Measurements from ENCODE around the gene ADAMTS17. TPM values are rescaled to one million over a fixed set of nuclear protein-coding genes. Genes with fewer than 3 reads are reported as not detected.

ADAMTS17 gene
- total and polyA plus RNA-seq, 8 donors: 0.31 to 14.3 (median 6.3) TPM

DNA sequence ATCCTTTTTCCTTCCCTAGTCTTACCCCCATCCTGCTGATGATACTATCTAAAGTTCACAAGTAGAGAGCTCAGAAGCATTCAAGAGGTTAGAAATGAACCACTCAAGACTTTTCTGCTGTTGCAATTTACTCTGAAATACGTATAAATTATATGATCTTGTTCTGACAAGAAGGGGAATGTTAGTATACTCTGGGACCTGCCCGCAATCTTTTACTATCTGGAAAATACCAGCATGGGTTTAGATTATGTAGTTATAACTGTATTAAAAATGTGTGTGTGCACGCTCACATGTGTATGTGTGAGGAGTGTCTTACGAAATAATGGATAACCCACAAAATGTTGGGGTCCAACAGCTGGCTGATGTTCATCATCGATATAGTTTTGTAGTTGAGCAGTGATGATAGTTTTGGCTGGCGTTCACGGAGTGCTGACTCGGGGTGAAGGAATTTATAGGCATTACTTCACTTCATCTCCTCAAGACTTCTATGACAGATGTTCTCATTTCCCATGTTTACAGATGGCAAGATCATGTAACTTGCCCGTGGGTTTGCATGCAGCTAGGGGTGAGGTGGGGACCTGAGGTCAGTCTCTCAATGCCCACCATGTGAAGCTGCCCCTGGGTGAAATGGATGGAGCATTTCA, 311.1 kb downstream of the ADAMTS17 start:
- Histone ChIP-seq H3K9me3 (peaks cover 0 to 17% (median 11%) of the 10 kb centered on the region in 4 donors), H3K36me3 (no peaks in the 10 kb centered on the region), H3K27me3 (no peaks in the 10 kb centered on the region), H3K4me1 (peaks cover 0 to 18% (median 9%) of the 10 kb centered on the region in 4 donors), H3K4me3 (no peak overlapping the region), H3K27ac (no peak overlapping the region)
- intact Hi-C loops (cut with DNase I; ENCODE audit: low total_unique reads): no loop called here
- no peak for DNase-seq
- TF ChIP-seq POLR2AphosphoS5 (IDR thresholded peaks at IDR 0.05): no peak
- TF ChIP-seq EP300 (IDR thresholded peaks at IDR 0.05): no peak
- no peak for TF ChIP-seq POLR2A (IDR thresholded peaks at IDR 0.05)
- TF ChIP-seq, protein P1, sequence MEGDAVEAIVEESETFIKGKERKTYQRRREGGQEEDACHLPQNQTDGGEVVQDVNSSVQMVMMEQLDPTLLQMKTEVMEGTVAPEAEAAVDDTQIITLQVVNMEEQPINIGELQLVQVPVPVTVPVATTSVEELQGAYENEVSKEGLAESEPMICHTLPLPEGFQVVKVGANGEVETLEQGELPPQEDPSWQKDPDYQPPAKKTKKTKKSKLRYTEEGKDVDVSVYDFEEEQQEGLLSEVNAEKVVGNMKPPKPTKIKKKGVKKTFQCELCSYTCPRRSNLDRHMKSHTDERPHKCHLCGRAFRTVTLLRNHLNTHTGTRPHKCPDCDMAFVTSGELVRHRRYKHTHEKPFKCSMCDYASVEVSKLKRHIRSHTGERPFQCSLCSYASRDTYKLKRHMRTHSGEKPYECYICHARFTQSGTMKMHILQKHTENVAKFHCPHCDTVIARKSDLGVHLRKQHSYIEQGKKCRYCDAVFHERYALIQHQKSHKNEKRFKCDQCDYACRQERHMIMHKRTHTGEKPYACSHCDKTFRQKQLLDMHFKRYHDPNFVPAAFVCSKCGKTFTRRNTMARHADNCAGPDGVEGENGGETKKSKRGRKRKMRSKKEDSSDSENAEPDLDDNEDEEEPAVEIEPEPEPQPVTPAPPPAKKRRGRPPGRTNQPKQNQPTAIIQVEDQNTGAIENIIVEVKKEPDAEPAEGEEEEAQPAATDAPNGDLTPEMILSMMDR (IDR thresholded peaks at IDR 0.05): no peak
- WGBS, 5 donors: 80 to 93% (median 85%) methylated on average over 9 of the region's 9 CpGs

DNA sequence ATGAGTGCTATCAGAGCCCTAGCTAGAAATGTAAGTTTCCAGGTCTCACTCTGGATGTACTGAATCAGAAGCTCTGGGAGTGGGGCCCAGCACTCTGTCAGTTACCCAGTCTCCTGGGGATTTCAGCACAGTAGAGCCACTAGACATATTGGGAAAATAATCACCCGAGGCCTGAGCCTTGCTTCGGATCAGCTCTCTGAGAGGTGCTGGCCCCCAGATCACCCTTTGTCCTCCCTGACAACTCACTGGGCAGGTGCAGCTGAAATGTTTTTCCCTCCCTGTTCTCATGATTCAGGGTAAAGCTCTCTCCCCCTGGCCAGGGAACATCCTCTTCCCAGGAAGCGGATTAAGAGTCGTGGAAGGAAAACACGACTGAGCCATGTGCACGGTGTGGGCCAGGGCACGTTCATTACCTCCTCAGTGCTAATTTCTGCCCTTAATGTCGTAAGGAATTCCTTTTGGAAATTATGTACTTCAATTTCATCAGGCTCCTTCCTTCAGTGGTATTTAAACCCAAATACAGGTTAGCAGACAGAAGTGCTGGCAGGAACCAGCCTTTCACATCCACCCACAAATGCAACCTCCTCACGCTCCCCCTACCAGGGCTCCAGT, 311.8 kb downstream of the ADAMTS17 start:
- Histone ChIP-seq H3K27ac (no peak overlapping the region), H3K9me3 (peaks cover 0 to 17% (median 11%) of the 10 kb centered on the region in 4 donors), H3K4me1 (peaks cover 0 to 18% (median 9%) of the 10 kb centered on the region in 4 donors), H3K4me3 (no peak overlapping the region), H3K36me3 (no peaks in the 10 kb centered on the region), H3K27me3 (no peaks in the 10 kb centered on the region)
- no peak for DNase-seq
- intact Hi-C loops (cut with DNase I; ENCODE audit: low total_unique reads): no loop called here
- 88 to 95% (median 89%) methylated on average over 9 of the region's 9 CpGs for WGBS, 5 donors
- TF ChIP-seq EP300 (IDR thresholded peaks at IDR 0.05) (no peak), POLR2A (IDR thresholded peaks at IDR 0.05) (no peak), POLR2AphosphoS5 (IDR thresholded peaks at IDR 0.05) (no peak)
- TF ChIP-seq, protein P1 (IDR thresholded peaks at IDR 0.05): no peak

DNA sequence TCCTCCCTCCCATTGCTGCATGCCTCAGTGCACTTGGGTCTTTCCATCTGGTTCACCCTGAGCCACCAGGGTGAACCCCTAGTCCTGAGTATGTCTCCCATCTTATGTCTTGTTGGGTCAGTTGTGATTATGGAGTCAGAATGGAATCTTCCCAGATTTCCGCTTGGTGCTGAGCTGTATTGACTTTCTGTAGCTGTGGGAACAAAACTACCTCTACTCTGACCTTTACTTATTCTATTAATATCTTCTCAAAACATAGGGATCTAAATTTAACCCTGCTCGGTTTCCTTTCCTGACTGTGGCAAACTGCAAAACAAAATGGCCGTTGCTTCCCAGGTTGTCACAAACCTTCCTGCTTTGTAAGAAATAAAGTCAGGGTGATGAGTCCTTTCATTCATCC, 312.7 kb downstream of the ADAMTS17 start:
- 56 to 89% (median 66%) methylated on average over 3 of the region's 3 CpGs for WGBS, 5 donors
- no peak for DNase-seq

DNA sequence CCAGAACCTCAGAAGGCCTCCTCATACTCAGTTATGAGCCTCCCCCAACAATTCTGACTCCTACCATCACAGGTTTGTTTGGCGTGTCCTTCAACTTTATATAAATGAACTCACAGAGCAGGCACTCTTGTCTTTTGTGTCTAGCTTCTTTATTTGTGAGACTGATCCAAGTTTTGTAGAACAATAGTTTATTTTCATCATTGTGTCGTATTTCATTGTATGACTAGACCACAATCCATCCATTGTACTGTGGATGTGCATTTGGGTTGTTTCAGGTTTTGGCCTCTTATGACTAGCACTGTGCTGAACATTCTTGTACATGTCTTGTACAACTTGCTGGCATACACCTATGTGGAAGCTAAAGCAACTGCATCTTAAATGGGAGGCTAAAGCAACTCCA, 315.7 kb downstream of the ADAMTS17 start:
- Histone ChIP-seq H3K4me3 (no peak overlapping the region), H3K9me3 (peaks cover 0 to 17% (median 11%) of the 10 kb centered on the region in 4 donors), H3K27ac (no peak overlapping the region), H3K4me1 (no peaks in the 10 kb centered on the region), H3K27me3 (no peaks in the 10 kb centered on the region), H3K36me3 (no peaks in the 10 kb centered on the region)
- intact Hi-C loops (cut with DNase I; ENCODE audit: low total_unique reads): no loop called here
- TF ChIP-seq POLR2AphosphoS5 (IDR thresholded peaks at IDR 0.05) (no peak), EP300 (IDR thresholded peaks at IDR 0.05) (no peak), POLR2A (IDR thresholded peaks at IDR 0.05) (no peak)
- TF ChIP-seq, protein P1 (IDR thresholded peaks at IDR 0.05): no peak
- WGBS, 5 donors: 87 to 96% (median 91%) methylated on average over 2 of the region's 2 CpGs
- DNase-seq: no peak

More for the DNA sequence above, 312.7 kb downstream of the ADAMTS17 start:
- H3K27ac ChIP-seq: no peak overlapping the region
- H3K9me3 ChIP-seq: peaks cover 0 to 17% (median 11%) of the 10 kb centered on the region in 4 donors
- TF ChIP-seq POLR2A (IDR thresholded peaks at IDR 0.05) (no peak), EP300 (IDR thresholded peaks at IDR 0.05) (no peak), POLR2AphosphoS5 (IDR thresholded peaks at IDR 0.05) (no peak)
- TF ChIP-seq, protein P1 (IDR thresholded peaks at IDR 0.05): no peak
- H3K4me3 ChIP-seq: no peak overlapping the region
- H3K36me3 ChIP-seq: no peaks in the 10 kb centered on the region
- H3K27me3 ChIP-seq: no peaks in the 10 kb centered on the region
- peaks cover 0 to 16% (median 9%) of the 10 kb centered on the region in 4 donors for H3K4me1 ChIP-seq
- intact Hi-C loops (cut with DNase I; ENCODE audit: low total_unique reads): no loop called here
